MV-4-11 (cell line): ENCODE results near the gene RHPN2.
"Not testable (repeated sequence)": the region's sequence is repeated elsewhere in the genome, so short reads cannot be mapped to it uniquely, and the experiment has no call there.

Source experiments
- DNase-seq: peaks from one replicate; lab custom pipeline; 2025; lab: John Stamatoyannopoulos, UW

The RHPN2 gene

GRCh38 chr19:33064458-33064791, 263 bp downstream of the RHPN2 start:
- DNase-seq = no peak

- DNase-seq = no peak
Observed at GRCh38 chr19:33063753-33064457, 783 bp downstream of the RHPN2 start.

- DNase-seq = peak; percentile 49
Observed at GRCh38 chr19:33063356-33063752, 1.3 kb downstream of the RHPN2 start.

GRCh38 chr19:33062902-33063301, 1.8 kb downstream of the RHPN2 start:
- no peak for DNase-seq

GRCh38 chr19:33060586-33060985, 4.1 kb downstream of the RHPN2 start:
- DNase-seq = no peak

GRCh38 chr19:33055718-33056117, 9.0 kb downstream of the RHPN2 start:
- no peak for DNase-seq

GRCh38 chr19:33054623-33055022, 10.1 kb downstream of the RHPN2 start:
- DNase-seq = no peak

- peak; percentile 16 for DNase-seq
Observed at GRCh38 chr19:33052352-33052972, 12.2 kb downstream of the RHPN2 start.

- DNase-seq = no peak
Observed at GRCh38 chr19:33050110-33050509, 14.6 kb downstream of the RHPN2 start.

- no peak for DNase-seq
Observed at GRCh38 chr19:33048806-33049676, 15.6 kb downstream of the RHPN2 start.

- DNase-seq = no peak
Observed at GRCh38 chr19:33047422-33047821, 17.3 kb downstream of the RHPN2 start.

GRCh38 chr19:33041828-33042160, 22.9 kb downstream of the RHPN2 start:
- DNase-seq = not testable (repeated sequence)

GRCh38 chr19:33040994-33041827, 23.5 kb downstream of the RHPN2 start:
- DNase-seq = no peak

GRCh38 chr19:33039815-33040214, 24.9 kb downstream of the RHPN2 start:
- DNase-seq = no peak

GRCh38 chr19:33039108-33039599, 25.5 kb downstream of the RHPN2 start:
- no peak for DNase-seq

GRCh38 chr19:33037168-33038025, 27.3 kb downstream of the RHPN2 start:
- peak; percentile 57 for DNase-seq

GRCh38 chr19:33036370-33037167, 28.1 kb downstream of the RHPN2 start:
- not testable (repeated sequence) for DNase-seq

- no peak for DNase-seq
Observed at GRCh38 chr19:33035461-33035860, 29.2 kb downstream of the RHPN2 start.

- no peak for DNase-seq
Observed at GRCh38 chr19:33032218-33032781, 32.4 kb downstream of the RHPN2 start.
